GM10248 (cell line): ENCODE results near the gene JPT2.

Experiments
- CTCF ChIA-PET: fragments of 300-600 bp; sonication (Branson Sonifier 250); formaldehyde crosslinking; extraction: SDS; loops from one replicate; lab custom pipeline; 2021; ENCODE audit warnings: antibody characterized with exemption; lab: Yijun Ruan, JAX
- POLR2A ChIA-PET: fragments of 350-650 bp; sonication (Branson Sonifier 250); formaldehyde crosslinking; extraction: SDS; loops from one replicate; lab custom pipeline; 2020; ENCODE audit warnings: antibody characterized with exemption; lab: Yijun Ruan, JAX
- DNase-seq: peaks from one replicate; pipeline ENCODE4 v3.0.0; 2012; ENCODE audit errors: extremely low spot score
- TF ChIP-seq, protein P1 (sequence below): IDR thresholded peaks from 2 replicates; pipeline ENCODE4 v1.5.1; 2012; ENCODE audit warnings: mild to moderate bottlenecking, low read depth; ENCODE audit errors: extremely low read depth, missing control alignments, control extremely low read depth

The JPT2 gene

DNA sequence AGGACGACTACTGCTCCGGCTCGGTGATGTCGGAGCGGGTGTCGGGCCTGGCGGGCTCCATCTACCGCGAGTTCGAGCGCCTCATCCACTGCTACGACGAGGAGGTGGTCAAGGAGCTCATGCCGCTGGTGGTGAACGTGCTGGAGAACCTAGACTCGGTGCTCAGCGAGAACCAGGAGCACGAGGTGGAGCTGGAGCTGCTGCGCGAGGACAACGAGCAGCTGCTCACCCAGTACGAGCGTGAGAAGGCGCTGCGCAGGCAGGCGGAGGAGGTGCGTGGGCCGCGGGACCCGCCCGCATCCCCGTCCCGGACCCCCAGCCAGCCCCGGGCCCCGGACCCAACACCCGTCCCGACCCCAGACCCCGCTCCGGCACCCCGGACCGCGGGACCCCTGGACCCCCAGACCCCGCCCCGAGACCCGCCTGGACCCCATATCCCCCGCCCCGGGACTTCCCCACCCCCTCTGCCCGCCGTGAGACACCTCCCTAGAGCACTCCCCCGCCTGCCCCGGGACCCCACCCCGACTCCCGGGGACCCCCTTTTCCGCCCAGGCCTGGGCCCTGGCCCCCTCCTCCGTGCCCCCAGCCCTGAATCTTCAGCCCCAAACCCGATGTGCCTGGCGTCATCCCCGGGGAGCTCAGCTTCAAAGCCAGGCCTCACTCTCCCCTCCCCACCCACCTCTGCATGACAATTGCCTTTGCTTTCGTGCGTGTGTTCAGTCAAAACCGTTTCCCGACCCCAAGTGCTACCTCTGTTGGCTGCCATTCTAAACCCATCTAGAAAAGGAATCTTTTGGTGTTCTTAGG is 28.5 kb downstream of the JPT2 start:
- TF ChIP-seq, protein P1, sequence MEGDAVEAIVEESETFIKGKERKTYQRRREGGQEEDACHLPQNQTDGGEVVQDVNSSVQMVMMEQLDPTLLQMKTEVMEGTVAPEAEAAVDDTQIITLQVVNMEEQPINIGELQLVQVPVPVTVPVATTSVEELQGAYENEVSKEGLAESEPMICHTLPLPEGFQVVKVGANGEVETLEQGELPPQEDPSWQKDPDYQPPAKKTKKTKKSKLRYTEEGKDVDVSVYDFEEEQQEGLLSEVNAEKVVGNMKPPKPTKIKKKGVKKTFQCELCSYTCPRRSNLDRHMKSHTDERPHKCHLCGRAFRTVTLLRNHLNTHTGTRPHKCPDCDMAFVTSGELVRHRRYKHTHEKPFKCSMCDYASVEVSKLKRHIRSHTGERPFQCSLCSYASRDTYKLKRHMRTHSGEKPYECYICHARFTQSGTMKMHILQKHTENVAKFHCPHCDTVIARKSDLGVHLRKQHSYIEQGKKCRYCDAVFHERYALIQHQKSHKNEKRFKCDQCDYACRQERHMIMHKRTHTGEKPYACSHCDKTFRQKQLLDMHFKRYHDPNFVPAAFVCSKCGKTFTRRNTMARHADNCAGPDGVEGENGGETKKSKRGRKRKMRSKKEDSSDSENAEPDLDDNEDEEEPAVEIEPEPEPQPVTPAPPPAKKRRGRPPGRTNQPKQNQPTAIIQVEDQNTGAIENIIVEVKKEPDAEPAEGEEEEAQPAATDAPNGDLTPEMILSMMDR, result no peak
- peak; percentile 67 for DNase-seq
- CTCF ChIA-PET, result interaction anchor here (0.7 to 4.5 kb wide), 37 partner anchors 8 to 377 kb away, joined by 3 to 36 read pairs (median 4); partner anchors contain the start of genes CRAMP1, EME2, FAHD1 and HAGH
- POLR2A ChIA-PET, result interaction anchor here (0.6 to 1.2 kb wide), 3 partner anchors 28 to 369 kb away, joined by 3 to 6 read pairs (median 4); partner anchors contain the start of gene RPS2

DNA sequence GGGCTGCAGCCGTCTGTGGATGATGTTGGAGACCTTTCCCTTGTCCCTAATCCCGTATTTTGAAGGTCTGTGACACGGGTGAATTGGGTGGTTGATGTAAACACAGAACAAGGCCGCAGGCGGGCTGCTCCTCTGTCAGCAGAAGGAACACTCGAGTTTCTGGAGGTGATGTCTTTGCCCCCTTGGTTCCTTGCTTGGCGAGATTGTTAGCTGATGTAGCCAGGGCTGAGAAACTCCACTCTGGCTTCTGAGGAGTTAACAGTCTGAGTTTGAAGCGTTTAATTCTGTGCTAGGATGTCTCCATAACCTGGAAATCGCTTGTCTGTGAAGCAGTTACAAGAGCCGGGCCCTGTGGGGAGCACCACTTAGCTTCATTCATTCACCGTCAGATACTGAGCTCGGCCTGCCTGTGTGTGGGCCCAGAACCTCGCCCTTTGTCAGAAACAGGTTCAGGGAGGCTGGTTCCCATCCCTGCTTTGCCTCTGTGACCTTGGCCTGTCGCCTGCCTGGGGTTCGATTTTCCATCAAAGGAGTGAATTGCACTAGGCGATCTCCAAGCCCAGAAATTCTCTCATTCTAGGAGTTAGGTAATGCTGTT is 29.2 kb downstream of the JPT2 start:
- TF ChIP-seq, protein P1, result no peak
- ChIA-PET POLR2A (interaction anchor here (0.6 kb wide), 1 partner anchor 370 kb away, joined by 6 read pairs; no protein-coding TSS in a partner anchor), CTCF (interaction anchor here (2.8 to 4.5 kb wide), 2 partner anchors 25 to 38 kb away, joined by 7 to 36 read pairs; no protein-coding TSS in a partner anchor)
- no peak for DNase-seq

DNA sequence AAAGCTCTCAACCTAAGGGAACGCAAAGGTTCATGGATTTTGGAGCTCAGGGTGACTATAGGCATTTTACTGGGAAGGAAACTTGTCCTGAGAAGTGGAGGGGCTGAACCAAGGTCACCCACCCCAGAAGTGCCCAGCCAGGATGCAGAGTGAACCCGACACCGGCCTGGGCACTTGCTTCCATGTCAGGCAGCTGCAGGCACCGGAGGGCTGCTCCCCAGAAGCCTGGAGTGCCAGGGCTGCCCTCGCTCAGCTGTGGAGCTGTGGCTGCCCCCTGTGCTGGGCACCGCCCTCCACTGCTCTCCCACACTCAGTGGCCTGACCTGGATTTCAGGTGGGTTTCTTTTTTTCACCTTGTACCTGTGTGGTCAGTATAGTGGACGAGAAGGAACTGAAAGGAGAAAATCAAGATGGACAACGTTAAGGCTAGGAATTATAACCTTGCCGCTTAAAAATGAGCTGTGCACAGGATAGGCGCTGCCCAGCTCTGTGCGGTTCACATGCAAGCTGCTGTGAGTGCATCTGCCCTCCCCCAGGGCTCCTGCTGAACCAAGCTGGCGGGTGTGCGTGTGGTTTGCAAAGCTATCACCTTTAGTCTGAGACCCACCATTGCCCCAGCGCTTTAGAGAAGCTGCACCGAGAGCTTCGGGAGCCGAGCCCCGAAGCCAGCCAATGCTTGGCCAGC is 30.1 kb downstream of the JPT2 start:
- ChIA-PET POLR2A (no interaction called here), CTCF (interaction anchor here (0.9 to 4.5 kb wide), 2 partner anchors 8 to 26 kb away, joined by 3 to 36 read pairs; no protein-coding TSS in a partner anchor)
- DNase-seq, result no peak
- TF ChIP-seq, protein P1, result no peak

DNA sequence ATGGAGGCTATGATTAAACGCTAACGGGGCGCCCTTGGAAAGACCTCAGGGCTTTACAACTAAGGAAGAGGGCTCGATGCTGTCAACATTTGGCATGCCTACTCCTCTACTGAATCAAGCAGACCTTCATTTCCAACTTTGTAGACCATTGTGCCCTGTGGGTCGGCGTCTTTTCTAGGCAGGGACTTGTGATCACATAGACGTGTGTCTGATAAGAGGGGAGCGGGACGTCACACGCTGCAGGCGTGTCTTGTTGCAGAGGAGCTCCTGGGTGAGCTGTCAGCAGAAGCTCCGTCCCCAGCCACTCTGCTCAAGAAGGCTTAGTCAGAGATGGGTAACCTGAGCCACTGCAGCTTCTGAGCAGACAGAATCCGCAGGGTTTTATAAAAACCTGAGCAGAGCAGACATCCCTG is 30.7 kb downstream of the JPT2 start:
- ChIA-PET CTCF (interaction anchor here (0.9 to 4.5 kb wide), 2 partner anchors 9 to 26 kb away, joined by 3 to 36 read pairs; no protein-coding TSS in a partner anchor), POLR2A (no interaction called here)
- TF ChIP-seq, protein P1, result no peak
- DNase-seq, result no peak

DNA sequence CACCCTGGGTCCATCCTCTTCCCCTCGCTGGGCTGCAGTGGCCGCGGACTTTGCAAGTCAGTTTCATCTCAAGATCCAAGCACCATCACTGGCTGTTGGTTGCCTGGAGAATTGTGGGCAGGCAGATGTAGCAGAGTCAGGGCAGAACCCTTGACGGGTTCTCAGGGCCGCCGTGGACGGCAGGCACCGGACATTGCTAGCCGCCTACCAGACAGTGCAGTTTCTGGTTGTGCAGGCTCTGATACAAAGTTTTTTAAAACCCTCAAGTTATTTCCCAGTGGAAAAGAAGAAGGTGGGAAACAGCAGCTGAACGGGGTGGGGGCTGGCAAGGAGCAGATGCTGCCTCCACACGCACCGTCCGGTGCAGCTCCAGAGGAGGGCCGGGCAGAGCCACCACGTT is 31.3 kb downstream of the JPT2 start:
- ChIA-PET POLR2A (no interaction called here), CTCF (no interaction called here)
- TF ChIP-seq, protein P1, result no peak
- DNase-seq, result no peak
